Measurements from ENCODE around the gene KRT5.

The KRT5 gene

GRCh38 chr12:52551216-52551865 lies 31.1 kb upstream of the KRT5 start:
- no peak for TF ChIP-seq CTCF (IDR thresholded peaks at IDR 0.05; ENCODE audit: low read depth, low read length)
- peak; percentile 9 for DNase-seq

GRCh38 chr12:52546126-52546525 lies 25.9 kb upstream of the KRT5 start:
- no peak for DNase-seq
- Histone ChIP-seq H3K9me3 (ENCODE audit: severe bottlenecking) (no peaks in the 10 kb centered on the region), H3K27me3 (ENCODE audit: insufficient read depth, low read depth, severe bottlenecking) (peaks cover 94% of the 10 kb centered on the region), H3K27ac (no peak overlapping the region), H3K4me3 (ENCODE audit: low read depth, low read length) (no peak overlapping the region), H3K36me3 (no peaks in the 10 kb centered on the region)
- TF ChIP-seq CTCF (IDR thresholded peaks at IDR 0.05; ENCODE audit: low read depth, low read length), result no peak

More at GRCh38 chr12:52551216-52551865, 31.1 kb upstream of the KRT5 start:
- H3K27ac ChIP-seq, result no peak overlapping the region
- no peaks in the 10 kb centered on the region for H3K9me3 ChIP-seq (ENCODE audit: severe bottlenecking)
- peaks cover 95% of the 10 kb centered on the region for H3K27me3 ChIP-seq (ENCODE audit: insufficient read depth, low read depth, severe bottlenecking)
- H3K36me3 ChIP-seq, result no peaks in the 10 kb centered on the region
- H3K4me3 ChIP-seq (ENCODE audit: low read depth, low read length), result no peak overlapping the region

GRCh38 chr12:52543985-52544883 lies 24.0 kb upstream of the KRT5 start:
- no peaks in the 10 kb centered on the region for H3K9me3 ChIP-seq (ENCODE audit: severe bottlenecking)
- peaks cover 92% of the 10 kb centered on the region for H3K27me3 ChIP-seq (ENCODE audit: insufficient read depth, low read depth, severe bottlenecking)
- no peak for TF ChIP-seq CTCF (IDR thresholded peaks at IDR 0.05; ENCODE audit: low read depth, low read length)
- H3K36me3 ChIP-seq, result no peaks in the 10 kb centered on the region
- peak; percentile 9 for DNase-seq
- no peak overlapping the region for H3K27ac ChIP-seq
- no peak overlapping the region for H3K4me3 ChIP-seq (ENCODE audit: low read depth, low read length)

GRCh38 chr12:52542785-52543318 lies 22.7 kb upstream of the KRT5 start:
- no peaks in the 10 kb centered on the region for H3K9me3 ChIP-seq (ENCODE audit: severe bottlenecking)
- H3K27me3 ChIP-seq (ENCODE audit: insufficient read depth, low read depth, severe bottlenecking), result peaks cover 94% of the 10 kb centered on the region
- DNase-seq, result no peak
- H3K36me3 ChIP-seq, result no peaks in the 10 kb centered on the region
- no peak for TF ChIP-seq CTCF (IDR thresholded peaks at IDR 0.05; ENCODE audit: low read depth, low read length)
- no peak overlapping the region for H3K4me3 ChIP-seq (ENCODE audit: low read depth, low read length)
- H3K27ac ChIP-seq, result no peak overlapping the region

- H3K9me3 ChIP-seq (ENCODE audit: severe bottlenecking), result no peaks in the 10 kb centered on the region
- no peak for DNase-seq
- no peak overlapping the region for H3K27ac ChIP-seq
These were observed 22.0 kb upstream of the KRT5 start for GRCh38 chr12:52542157-52542556.

More at GRCh38 chr12:52542157-52542556, 22.0 kb upstream of the KRT5 start:
- H3K27me3 ChIP-seq (ENCODE audit: insufficient read depth, low read depth, severe bottlenecking), result peaks cover 94% of the 10 kb centered on the region
- no peak overlapping the region for H3K4me3 ChIP-seq (ENCODE audit: low read depth, low read length)
- no peak for TF ChIP-seq CTCF (IDR thresholded peaks at IDR 0.05; ENCODE audit: low read depth, low read length)
- no peaks in the 10 kb centered on the region for H3K36me3 ChIP-seq

Measured in WERI-Rb-1 (cell line).